Measurements from ENCODE around the gene NCR1.
"Not testable (repeated sequence)": the region's sequence is repeated elsewhere in the genome, so short reads cannot be mapped to it uniquely, and the experiment has no call there.

NCR1 gene, protein sequence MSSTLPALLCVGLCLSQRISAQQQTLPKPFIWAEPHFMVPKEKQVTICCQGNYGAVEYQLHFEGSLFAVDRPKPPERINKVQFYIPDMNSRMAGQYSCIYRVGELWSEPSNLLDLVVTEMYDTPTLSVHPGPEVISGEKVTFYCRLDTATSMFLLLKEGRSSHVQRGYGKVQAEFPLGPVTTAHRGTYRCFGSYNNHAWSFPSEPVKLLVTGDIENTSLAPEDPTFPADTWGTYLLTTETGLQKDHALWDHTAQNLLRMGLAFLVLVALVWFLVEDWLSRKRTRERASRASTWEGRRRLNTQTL

GRCh38 chr19:54905803-54906511, at the start of gene NCR1:
TSS of gene NCR1 (plus strand) at chr19:54906148. CDS start at chr19:54906188, 40 bp downstream.
- Histone ChIP-seq H3K27ac (ENCODE audit: low read depth, low read length) (no peak within 1 kb of the TSS), H3K27me3 (ENCODE audit: control insufficient read depth in 1 of 2, insufficient read depth in 2 of 2, low read length in 2 of 2) (peaks cover 0 to 3% of the 10 kb centered on the region in 2 donors), H3K36me3 (ENCODE audit: control insufficient read depth in 1 of 2, insufficient read depth in 2 of 2, low read length in 2 of 2) (no peaks in the 10 kb centered on the region), H3K4me3 (ENCODE audit: low read depth in 1 of 2, low read length in 2 of 2) (no peak within 1 kb of the TSS), H3K4me1 (ENCODE audit: control insufficient read depth in 1 of 2, insufficient read depth in 2 of 2, low read length in 2 of 2) (no peaks in the 10 kb centered on the region), H3K9ac (ENCODE audit: low read depth in 1 of 2, low read length in 2 of 2) (no peak within 1 kb of the TSS), H3K9me3 (ENCODE audit: control insufficient read depth in 1 of 2, low read length in 2 of 2) (no peaks in the 10 kb centered on the region)

- not testable (repeated sequence) for H3K4me1 ChIP-seq (ENCODE audit: control insufficient read depth in 1 of 2, insufficient read depth in 2 of 2, low read length in 2 of 2); H3K9ac ChIP-seq (ENCODE audit: low read depth in 1 of 2, low read length in 2 of 2); H3K36me3 ChIP-seq (ENCODE audit: control insufficient read depth in 1 of 2, insufficient read depth in 2 of 2, low read length in 2 of 2); H3K9me3 ChIP-seq (ENCODE audit: control insufficient read depth in 1 of 2, low read length in 2 of 2); H3K27ac ChIP-seq (ENCODE audit: low read depth, low read length); H3K4me3 ChIP-seq (ENCODE audit: low read depth in 1 of 2, low read length in 2 of 2); H3K27me3 ChIP-seq (ENCODE audit: control insufficient read depth in 1 of 2, insufficient read depth in 2 of 2, low read length in 2 of 2)
Measured at GRCh38 chr19:54858476-54858875, 47.5 kb upstream of the NCR1 start.

DNA sequence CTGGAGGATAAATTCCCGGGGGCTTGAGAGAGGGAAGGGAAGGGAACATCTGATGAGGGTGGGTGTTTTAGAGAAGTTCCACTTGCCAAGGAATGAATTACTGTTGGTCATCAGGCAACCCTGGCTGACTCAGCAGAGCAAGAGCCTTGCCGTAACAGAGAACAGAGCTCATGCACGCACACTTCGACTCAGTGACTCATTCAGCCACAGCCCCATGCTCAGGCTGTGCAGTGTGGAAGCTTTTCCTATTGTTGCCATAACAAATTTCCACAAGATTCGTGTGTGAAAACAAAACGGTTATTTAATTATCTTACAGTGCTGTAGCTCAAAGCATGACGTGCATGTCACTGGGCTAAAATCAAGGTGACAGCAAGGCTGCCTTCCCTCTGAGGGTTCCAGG, 46.5 kb upstream of the NCR1 start:
- H3K36me3 ChIP-seq (ENCODE audit: control insufficient read depth in 1 of 2, insufficient read depth in 2 of 2, low read length in 2 of 2); H3K4me3 ChIP-seq (ENCODE audit: low read depth in 1 of 2, low read length in 2 of 2); H3K4me1 ChIP-seq (ENCODE audit: control insufficient read depth in 1 of 2, insufficient read depth in 2 of 2, low read length in 2 of 2); H3K9me3 ChIP-seq (ENCODE audit: control insufficient read depth in 1 of 2, low read length in 2 of 2); H3K27ac ChIP-seq (ENCODE audit: low read depth, low read length); H3K9ac ChIP-seq (ENCODE audit: low read depth in 1 of 2, low read length in 2 of 2); H3K27me3 ChIP-seq (ENCODE audit: control insufficient read depth in 1 of 2, insufficient read depth in 2 of 2, low read length in 2 of 2): not testable (repeated sequence)

DNA sequence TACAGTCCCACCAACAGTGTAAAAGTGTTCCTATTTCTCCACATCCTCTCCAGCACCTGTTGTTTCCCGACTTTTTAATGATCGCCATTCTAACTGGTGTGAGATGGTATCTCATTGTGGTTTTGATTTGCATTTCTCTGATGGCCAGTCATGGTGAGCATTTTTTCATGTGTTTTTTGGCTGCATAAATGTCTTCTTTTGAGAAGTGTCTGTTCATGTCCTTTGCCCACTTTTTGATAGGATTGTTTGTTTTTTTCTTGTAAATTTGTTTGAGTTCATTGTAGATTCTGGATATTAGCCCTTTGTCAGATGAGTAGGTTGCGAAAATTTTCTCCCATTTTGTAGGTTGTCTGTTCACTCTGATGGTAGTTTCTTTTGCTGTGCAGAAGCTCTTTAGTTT, 42.5 kb upstream of the NCR1 start:
- H3K36me3 ChIP-seq (ENCODE audit: control insufficient read depth in 1 of 2, insufficient read depth in 2 of 2, low read length in 2 of 2); H3K9me3 ChIP-seq (ENCODE audit: control insufficient read depth in 1 of 2, low read length in 2 of 2); H3K27ac ChIP-seq (ENCODE audit: low read depth, low read length); H3K4me3 ChIP-seq (ENCODE audit: low read depth in 1 of 2, low read length in 2 of 2); H3K9ac ChIP-seq (ENCODE audit: low read depth in 1 of 2, low read length in 2 of 2); H3K27me3 ChIP-seq (ENCODE audit: control insufficient read depth in 1 of 2, insufficient read depth in 2 of 2, low read length in 2 of 2); H3K4me1 ChIP-seq (ENCODE audit: control insufficient read depth in 1 of 2, insufficient read depth in 2 of 2, low read length in 2 of 2): not testable (repeated sequence)

DNA sequence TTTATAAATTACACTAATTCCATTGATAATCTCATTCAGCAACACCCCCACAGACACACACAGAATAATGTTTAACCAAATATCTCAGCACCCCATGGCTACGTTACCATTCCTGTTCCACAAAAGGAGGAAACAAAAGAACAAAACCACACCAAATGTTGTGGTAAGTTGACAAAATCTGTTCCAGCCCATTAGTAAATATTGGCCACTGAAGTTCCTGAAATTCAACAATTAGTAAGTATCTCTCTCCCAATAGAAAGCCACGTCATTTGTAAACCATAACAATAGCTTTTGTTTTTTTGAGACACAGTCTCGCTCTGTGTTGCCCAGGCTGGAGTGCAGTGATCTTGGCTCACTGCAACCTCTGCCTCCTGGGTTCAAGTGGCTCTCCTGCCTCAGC, 34.3 kb upstream of the NCR1 start:
- Histone ChIP-seq H3K4me1 (ENCODE audit: control insufficient read depth in 1 of 2, insufficient read depth in 2 of 2, low read length in 2 of 2) (no peaks in the 10 kb centered on the region), H3K27ac (ENCODE audit: low read depth, low read length) (no peak overlapping the region), H3K9ac (ENCODE audit: low read depth in 1 of 2, low read length in 2 of 2) (no peak overlapping the region), H3K4me3 (ENCODE audit: low read depth in 1 of 2, low read length in 2 of 2) (no peak overlapping the region), H3K9me3 (ENCODE audit: control insufficient read depth in 1 of 2, low read length in 2 of 2) (no peaks in the 10 kb centered on the region), H3K36me3 (ENCODE audit: control insufficient read depth in 1 of 2, insufficient read depth in 2 of 2, low read length in 2 of 2) (no peaks in the 10 kb centered on the region), H3K27me3 (ENCODE audit: control insufficient read depth in 1 of 2, insufficient read depth in 2 of 2, low read length in 2 of 2) (no peaks in the 10 kb centered on the region)

GRCh38 chr19:54873990-54874389, 32.0 kb upstream of the NCR1 start, which contains the start of gene FCAR:
TSS of gene FCAR (plus strand) at chr19:54874235. CDS start at chr19:54874290, 55 bp downstream.
- Histone ChIP-seq H3K27me3 (ENCODE audit: control insufficient read depth in 1 of 2, insufficient read depth in 2 of 2, low read length in 2 of 2) (no peaks in the 10 kb centered on the region), H3K36me3 (ENCODE audit: control insufficient read depth in 1 of 2, insufficient read depth in 2 of 2, low read length in 2 of 2) (no peaks in the 10 kb centered on the region), H3K4me3 (ENCODE audit: low read depth in 1 of 2, low read length in 2 of 2) (no peak within 1 kb of the TSS), H3K27ac (ENCODE audit: low read depth, low read length) (no peak within 1 kb of the TSS), H3K9ac (ENCODE audit: low read depth in 1 of 2, low read length in 2 of 2) (no peak within 1 kb of the TSS), H3K9me3 (ENCODE audit: control insufficient read depth in 1 of 2, low read length in 2 of 2) (no peaks in the 10 kb centered on the region), H3K4me1 (ENCODE audit: control insufficient read depth in 1 of 2, insufficient read depth in 2 of 2, low read length in 2 of 2) (no peaks in the 10 kb centered on the region)

DNA sequence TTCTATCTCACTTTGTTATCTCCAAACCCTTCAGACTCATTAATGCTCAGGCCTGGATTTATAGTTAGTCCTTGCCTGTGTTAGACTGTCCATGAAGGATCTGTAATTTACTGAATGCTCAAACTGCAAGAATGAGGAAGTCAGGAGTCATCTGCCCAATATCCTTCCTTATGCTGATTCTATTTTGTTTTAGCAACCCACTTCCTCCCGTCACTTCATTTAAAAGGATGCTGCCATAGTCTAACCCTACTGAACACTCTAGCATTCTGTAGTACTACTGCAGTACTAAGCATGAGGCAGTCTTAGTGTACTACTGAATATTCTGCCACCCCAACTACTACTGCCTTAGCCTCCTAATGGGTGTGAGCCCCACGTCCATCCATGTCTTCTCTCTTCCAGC, 30.4 kb upstream of the NCR1 start:
- Histone ChIP-seq H3K27me3 (ENCODE audit: control insufficient read depth in 1 of 2, insufficient read depth in 2 of 2, low read length in 2 of 2) (no peaks in the 10 kb centered on the region), H3K4me1 (ENCODE audit: control insufficient read depth in 1 of 2, insufficient read depth in 2 of 2, low read length in 2 of 2) (no peaks in the 10 kb centered on the region), H3K9ac (ENCODE audit: low read depth in 1 of 2, low read length in 2 of 2) (no peak overlapping the region), H3K27ac (ENCODE audit: low read depth, low read length) (no peak overlapping the region), H3K4me3 (ENCODE audit: low read depth in 1 of 2, low read length in 2 of 2) (no peak overlapping the region), H3K9me3 (ENCODE audit: control insufficient read depth in 1 of 2, low read length in 2 of 2) (no peaks in the 10 kb centered on the region), H3K36me3 (ENCODE audit: control insufficient read depth in 1 of 2, insufficient read depth in 2 of 2, low read length in 2 of 2) (no peaks in the 10 kb centered on the region)

DNA sequence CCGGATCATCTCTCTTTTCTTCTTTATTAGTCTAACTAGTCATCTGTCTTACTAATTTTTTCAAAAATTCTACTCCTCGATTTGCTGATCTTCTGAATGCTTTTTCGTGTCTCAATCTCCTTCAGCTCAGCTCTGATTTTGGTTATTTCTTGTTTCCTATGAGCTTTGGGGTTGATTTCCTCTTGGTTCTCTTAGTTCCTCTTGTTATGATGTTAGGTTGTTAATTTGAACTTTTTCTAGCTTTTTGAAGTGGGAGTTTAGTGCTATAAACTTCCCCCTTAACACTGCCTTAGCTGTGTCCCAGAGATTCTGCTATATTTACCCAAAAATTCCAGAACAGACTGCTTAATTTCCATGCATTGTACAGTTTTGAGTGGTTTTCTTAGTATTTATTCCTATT, 28.5 kb upstream of the NCR1 start:
- Histone ChIP-seq H3K9ac (ENCODE audit: low read depth in 1 of 2, low read length in 2 of 2) (no peak overlapping the region), H3K27ac (ENCODE audit: low read depth, low read length) (no peak overlapping the region), H3K36me3 (ENCODE audit: control insufficient read depth in 1 of 2, insufficient read depth in 2 of 2, low read length in 2 of 2) (no peaks in the 10 kb centered on the region), H3K27me3 (ENCODE audit: control insufficient read depth in 1 of 2, insufficient read depth in 2 of 2, low read length in 2 of 2) (no peaks in the 10 kb centered on the region), H3K9me3 (ENCODE audit: control insufficient read depth in 1 of 2, low read length in 2 of 2) (no peaks in the 10 kb centered on the region), H3K4me3 (ENCODE audit: low read depth in 1 of 2, low read length in 2 of 2) (no peak overlapping the region), H3K4me1 (ENCODE audit: control insufficient read depth in 1 of 2, insufficient read depth in 2 of 2, low read length in 2 of 2) (no peaks in the 10 kb centered on the region)

- H3K9me3 ChIP-seq (ENCODE audit: control insufficient read depth in 1 of 2, low read length in 2 of 2) = no peaks in the 10 kb centered on the region
- no peaks in the 10 kb centered on the region for H3K36me3 ChIP-seq (ENCODE audit: control insufficient read depth in 1 of 2, insufficient read depth in 2 of 2, low read length in 2 of 2)
- H3K4me3 ChIP-seq (ENCODE audit: low read depth in 1 of 2, low read length in 2 of 2) = no peak overlapping the region
- H3K4me1 ChIP-seq (ENCODE audit: control insufficient read depth in 1 of 2, insufficient read depth in 2 of 2, low read length in 2 of 2) = no peaks in the 10 kb centered on the region
- H3K9ac ChIP-seq (ENCODE audit: low read depth in 1 of 2, low read length in 2 of 2) = no peak overlapping the region
- H3K27me3 ChIP-seq (ENCODE audit: control insufficient read depth in 1 of 2, insufficient read depth in 2 of 2, low read length in 2 of 2) = no peaks in the 10 kb centered on the region
- H3K27ac ChIP-seq (ENCODE audit: low read depth, low read length) = no peak overlapping the region
Measured at GRCh38 chr19:54881884-54882283, 24.1 kb upstream of the NCR1 start.

DNA sequence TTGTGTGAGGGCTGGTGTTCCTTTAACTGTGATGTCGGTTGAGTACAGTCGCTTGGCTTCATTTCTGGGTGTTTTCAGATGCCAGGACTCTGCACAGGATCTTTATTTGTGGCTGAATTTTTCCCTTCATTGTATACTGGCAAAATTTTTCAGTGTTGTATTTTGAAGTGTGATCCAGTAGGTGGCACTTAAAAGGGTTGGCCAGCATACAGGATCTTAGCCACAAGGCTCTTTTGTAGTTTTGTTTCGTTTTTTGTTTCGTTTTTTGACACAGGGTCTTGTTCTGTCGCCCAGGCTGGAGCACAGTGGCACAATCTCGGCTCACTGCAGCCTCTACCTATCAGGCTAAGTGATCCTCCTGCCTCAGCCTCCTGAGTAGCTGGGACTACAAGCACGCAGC, 23.2 kb upstream of the NCR1 start:
- Histone ChIP-seq H3K36me3 (ENCODE audit: control insufficient read depth in 1 of 2, insufficient read depth in 2 of 2, low read length in 2 of 2) (no peaks in the 10 kb centered on the region), H3K27me3 (ENCODE audit: control insufficient read depth in 1 of 2, insufficient read depth in 2 of 2, low read length in 2 of 2) (no peaks in the 10 kb centered on the region), H3K9ac (ENCODE audit: low read depth in 1 of 2, low read length in 2 of 2) (no peak overlapping the region), H3K9me3 (ENCODE audit: control insufficient read depth in 1 of 2, low read length in 2 of 2) (no peaks in the 10 kb centered on the region), H3K27ac (ENCODE audit: low read depth, low read length) (no peak overlapping the region), H3K4me3 (ENCODE audit: low read depth in 1 of 2, low read length in 2 of 2) (no peak overlapping the region), H3K4me1 (ENCODE audit: control insufficient read depth in 1 of 2, insufficient read depth in 2 of 2, low read length in 2 of 2) (no peaks in the 10 kb centered on the region)

Measured in duodenal mucosa (tissue), 2 donors.